Measurements from ENCODE around the gene ATXN2L. TPM values are rescaled to one million over a fixed set of nuclear protein-coding genes. Genes with fewer than 3 reads are reported as not detected.

The ATXN2L gene
- 54.6 and 59.0 TPM in 2 replicates for total RNA-seq

GRCh38 chr16:28822520-28823290 is at the start of gene ATXN2L:
ATXN2L (plus strand) TSS chr16:28822999; CDS start chr16:28823260, 261 bp downstream.

GRCh38 chr16:28846080-28846932 is 23.5 kb downstream of the ATXN2L start, which contains the start of gene TUFM:
TUFM (minus strand) TSS chr16:28846348; CDS start chr16:28846269, 79 bp downstream.

GRCh38 chr16:28878083-28878926 is 55.5 kb downstream of the ATXN2L start, which contains the start of gene ATP2A1:
ATP2A1 (plus strand) TSS chr16:28878488; CDS start chr16:28878672, 184 bp downstream.

Small RNA genes within 50 kb of the gene (small RNA-seq; reads per million reads assigned to genes)
- gene RF00416: not detected

Other genes with a start within 250 kb of the ATXN2L start
- gene SULT1A2, start 225.9 kb upstream of the ATXN2L start, total RNA-seq: 0.11 TPM in 1 of 2 replicates, not detected in the other
- not detected in 2 replicates for gene SULT1A1, start 213.0 kb upstream of the ATXN2L start, total RNA-seq
- 2.0 TPM in 1 of 2 replicates, not detected in the other for gene NPIPB8, start 184.9 kb upstream of the ATXN2L start, total RNA-seq
- gene EIF3C, start 111.5 kb upstream of the ATXN2L start, total RNA-seq: 62.7 and 131 TPM in 2 replicates
- gene NPIPB9, start 71.2 kb upstream of the ATXN2L start, total RNA-seq: 3.9 TPM in 1 of 2 replicates, not detected in the other
- gene TUFM, start 23.3 kb downstream of the ATXN2L start, total RNA-seq: 76.6 and 111 TPM in 2 replicates
- 19.7 and 26.7 TPM in 2 replicates for gene SH2B1, start 40.8 kb downstream of the ATXN2L start, total RNA-seq
- gene ATP2A1, start 55.5 kb downstream of the ATXN2L start, total RNA-seq: 0.11 and 0.39 TPM in 2 replicates
- 52.3 and 68.3 TPM in 2 replicates for gene RABEP2, start 102.2 kb downstream of the ATXN2L start, total RNA-seq
- not detected in 2 replicates for gene CD19, start 109.0 kb downstream of the ATXN2L start, total RNA-seq
- gene NFATC2IP, start 127.9 kb downstream of the ATXN2L start, total RNA-seq: 14.7 and 19.6 TPM in 2 replicates
- 32.6 and 70.6 TPM in 2 replicates for gene SPNS1, start 151.8 kb downstream of the ATXN2L start, total RNA-seq
- 0.79 and 1.2 TPM in 2 replicates for gene LAT, start 162.1 kb downstream of the ATXN2L start, total RNA-seq

Measured in placental epithelial cell (primary cell).